Endothelial cell of umbilical vein (primary cell): ENCODE data around the gene YTHDC2.

ENCODE experiments used
- FOS ChIP-seq: IDR thresholded peaks from 2 replicates; pipeline ENCODE4 v1.6.1; 2011; ENCODE audit warnings: mild to moderate bottlenecking, low read length, moderate library complexity, borderline replicate concordance; ENCODE audit not compliant: insufficient read depth
- MYC ChIP-seq: IDR thresholded peaks from one replicate; pipeline ENCODE4 v1.6.1; 2011; ENCODE audit warnings: mild to moderate bottlenecking, low read depth, low read length
- POLR2A ChIP-seq: IDR thresholded peaks from 2 replicates; pipeline ENCODE4 v1.6.1; 2012; ENCODE audit warnings: low read depth, mild to moderate bottlenecking, control low read depth, low read length
- POLR2AphosphoS5 ChIP-seq: IDR thresholded peaks from 2 replicates; pipeline ENCODE4 v1.6.1; 2012; ENCODE audit warnings: low read depth, mild to moderate bottlenecking, control low read depth, low read length, moderate library complexity; ENCODE audit not compliant: insufficient read depth
- TF ChIP-seq, protein P1 (sequence below), 2 donors: IDR thresholded peaks; 1 replicate in 1 of 2; 2 replicates in 1 of 2; pipeline ENCODE4 v1.5.1; 2011; ENCODE audit warnings: low read length in 2 of 2, mild to moderate bottlenecking in 2 of 2, moderate library complexity in 2 of 2, control low read depth in 1 of 2, inconsistent platforms in 1 of 2, low read depth in 1 of 2; ENCODE audit not compliant: insufficient read depth in 1 of 2; ENCODE audit errors: extremely low read depth in 1 of 2
- TF ChIP-seq, protein P2 (sequence below): IDR thresholded peaks from 2 replicates; pipeline ENCODE4 v1.6.1; 2011; ENCODE audit not compliant: insufficient read depth, insufficient read length

DNA sequence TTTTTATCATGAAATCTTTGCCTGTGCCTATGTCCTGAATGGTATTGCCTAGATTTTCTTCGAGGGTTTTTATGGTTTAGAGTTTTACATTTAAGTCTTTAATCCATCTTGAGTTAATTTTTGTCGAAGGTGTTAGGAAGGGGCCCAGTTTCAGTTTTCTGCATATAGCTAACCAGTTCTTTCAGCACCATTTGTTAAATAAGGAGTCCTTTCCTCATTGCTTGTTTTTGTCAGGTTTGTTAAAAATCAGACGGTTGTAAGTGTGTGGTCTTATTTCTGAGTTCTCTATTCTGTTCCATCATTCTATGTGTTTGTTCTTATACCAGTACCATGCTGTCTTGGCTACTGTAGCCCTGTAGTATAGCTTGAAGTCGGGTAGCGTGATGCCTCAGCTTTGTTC, 55.9 kb downstream of the YTHDC2 start:
- TF ChIP-seq, protein P1, sequence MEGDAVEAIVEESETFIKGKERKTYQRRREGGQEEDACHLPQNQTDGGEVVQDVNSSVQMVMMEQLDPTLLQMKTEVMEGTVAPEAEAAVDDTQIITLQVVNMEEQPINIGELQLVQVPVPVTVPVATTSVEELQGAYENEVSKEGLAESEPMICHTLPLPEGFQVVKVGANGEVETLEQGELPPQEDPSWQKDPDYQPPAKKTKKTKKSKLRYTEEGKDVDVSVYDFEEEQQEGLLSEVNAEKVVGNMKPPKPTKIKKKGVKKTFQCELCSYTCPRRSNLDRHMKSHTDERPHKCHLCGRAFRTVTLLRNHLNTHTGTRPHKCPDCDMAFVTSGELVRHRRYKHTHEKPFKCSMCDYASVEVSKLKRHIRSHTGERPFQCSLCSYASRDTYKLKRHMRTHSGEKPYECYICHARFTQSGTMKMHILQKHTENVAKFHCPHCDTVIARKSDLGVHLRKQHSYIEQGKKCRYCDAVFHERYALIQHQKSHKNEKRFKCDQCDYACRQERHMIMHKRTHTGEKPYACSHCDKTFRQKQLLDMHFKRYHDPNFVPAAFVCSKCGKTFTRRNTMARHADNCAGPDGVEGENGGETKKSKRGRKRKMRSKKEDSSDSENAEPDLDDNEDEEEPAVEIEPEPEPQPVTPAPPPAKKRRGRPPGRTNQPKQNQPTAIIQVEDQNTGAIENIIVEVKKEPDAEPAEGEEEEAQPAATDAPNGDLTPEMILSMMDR (IDR thresholded peaks at IDR 0.05; ENCODE audit: extremely low read depth in 1 of 2, insufficient read depth in 1 of 2, low read depth in 1 of 2, low read length in 2 of 2) = no peak
- no peak for TF ChIP-seq FOS
- TF ChIP-seq POLR2A = no peak
- TF ChIP-seq POLR2AphosphoS5 = no peak
- no peak for TF ChIP-seq MYC
- TF ChIP-seq, protein P2, sequence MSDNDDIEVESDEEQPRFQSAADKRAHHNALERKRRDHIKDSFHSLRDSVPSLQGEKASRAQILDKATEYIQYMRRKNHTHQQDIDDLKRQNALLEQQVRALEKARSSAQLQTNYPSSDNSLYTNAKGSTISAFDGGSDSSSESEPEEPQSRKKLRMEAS = no peak
